Tibial artery (tissue), 4 donors: ENCODE measurements around the gene CCDC194.

Experiments used
- DNase-seq, 2 donors: peaks; one replicate each; pipeline ENCODE4 v3.0.0-alpha.2; 2019
- H3K27ac ChIP-seq, 2 donors: fragments of 200-600 bp; sonication (generic) in 1 of 2; 1 replicate in 1 of 2; 2 replicates in 1 of 2; pipeline ENCODE4 v1.5.1; 2018 to 2019; ENCODE audit warnings: mild to moderate bottlenecking in 1 of 2
- H3K27me3 ChIP-seq, 2 donors: fragments of 200-600 bp; sonication (generic) in 1 of 2; one replicate each; pipeline versions ENCODE4 v1.5.1 to v1.6.0; 2016 to 2019
- H3K36me3 ChIP-seq, 3 donors: fragments of 200-600 bp; sonication (generic) in 2 of 3; one replicate each; pipeline ENCODE4 v1.5.1; 2016 to 2019; ENCODE audit warnings: mild to moderate bottlenecking in 2 of 3
- H3K4me1 ChIP-seq, 4 donors: fragments of 200-600 bp; sonication (generic) in 2 of 4; 1 replicate in 3 of 4; 2 replicates in 1 of 4; pipeline ENCODE4 v1.5.1; 2016 to 2019
- H3K4me3 ChIP-seq, 2 donors: fragments of 200-600 bp; sonication (generic) in 1 of 2; 1 replicate in 1 of 2; 2 replicates in 1 of 2; pipeline ENCODE4 v1.5.1; 2018 to 2019; ENCODE audit warnings: mild to moderate bottlenecking in 2 of 2
- H3K9me3 ChIP-seq, 3 donors: fragments of 200-600 bp; sonication (generic) in 1 of 3; one replicate each; pipeline ENCODE4 v1.5.1; 2016 to 2019
- CTCF ChIP-seq, 2 experiments: fragments of 200-600 bp in 1 of 2; fragments of 450-650 bp in 1 of 2; IDR thresholded peaks; one replicate each; pipeline ENCODE4 v1.5.1; 2017 to 2019; ENCODE audit warnings: antibody characterized with exemption in 2 of 2, mild to moderate bottlenecking in 1 of 2, moderate library complexity in 1 of 2
- intact Hi-C: fragments of 100-400 bp; cut with DNase I; formaldehyde crosslinking; loops from one replicate; pipeline ENCODE4 v1.15.0; 2023; ENCODE audit warnings: low total_unique reads

Gene CCDC194

DNA sequence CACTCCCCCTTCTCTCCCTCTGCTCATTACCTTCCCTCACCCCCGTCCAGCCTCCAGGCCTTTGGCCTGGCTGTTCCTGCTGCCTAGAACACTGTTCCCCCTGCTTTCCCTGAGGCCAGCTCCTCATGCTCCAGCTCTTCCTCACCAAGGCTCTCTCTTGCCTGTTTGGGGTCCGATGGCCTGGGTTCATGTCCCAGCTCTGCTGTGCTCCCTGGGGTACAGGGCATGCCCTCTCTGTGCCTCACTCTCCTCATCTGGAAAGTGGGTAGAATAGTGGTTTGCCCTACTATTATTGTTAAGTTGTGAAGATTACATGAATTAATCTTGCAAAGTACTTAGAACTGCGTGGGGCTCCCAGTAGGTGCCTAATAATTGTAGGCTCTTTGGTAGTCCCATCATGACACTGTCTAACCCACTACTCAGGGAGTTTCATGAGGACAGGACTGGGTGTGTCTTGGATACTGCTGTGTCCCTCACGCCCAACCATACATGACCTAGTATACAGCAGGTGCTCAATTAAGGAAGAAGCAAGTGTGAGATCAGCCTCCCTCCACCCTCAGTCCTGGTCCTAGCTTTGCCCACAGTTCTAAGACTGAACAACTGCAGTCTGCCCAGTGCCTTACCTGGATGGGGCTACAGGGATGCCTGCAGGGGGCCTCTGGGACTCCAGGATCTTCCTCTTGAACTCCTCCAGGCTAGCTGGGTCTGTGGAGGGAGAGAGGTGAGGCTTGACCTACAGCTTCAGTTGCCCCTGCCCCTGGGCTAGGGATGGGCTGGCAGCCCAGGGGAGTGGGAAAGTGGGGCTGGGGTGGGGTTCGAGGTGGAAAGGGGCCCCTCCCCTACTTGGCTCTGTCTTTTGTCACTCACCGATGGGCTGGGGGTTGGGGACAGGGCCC, 33.8 kb downstream of the CCDC194 start:
- Histone ChIP-seq H3K4me1 (peaks cover 0 to 6% (median 0%) of the 10 kb centered on the region in 4 donors), H3K27me3 (no peaks in the 10 kb centered on the region), H3K36me3 (no peaks in the 10 kb centered on the region), H3K9me3 (no peaks in the 10 kb centered on the region), H3K27ac (no peak overlapping the region), H3K4me3 (no peak overlapping the region)
- no peak for TF ChIP-seq CTCF (IDR thresholded peaks at IDR 0.05)
- intact Hi-C loops = no loop called here
- no peak for DNase-seq

- Histone ChIP-seq H3K36me3 (no peaks in the 10 kb centered on the region), H3K27me3 (no peaks in the 10 kb centered on the region), H3K27ac (peak overlapping the region in 1 of 2 donors; percentile 49), H3K4me3 (no peak overlapping the region), H3K9me3 (no peaks in the 10 kb centered on the region), H3K4me1 (peaks cover 0 to 6% (median 0%) of the 10 kb centered on the region in 4 donors)
- peak; percentile 41 to 84 for DNase-seq
- intact Hi-C loops = no loop called here
- no peak for TF ChIP-seq CTCF (IDR thresholded peaks at IDR 0.05)
These were observed 35.6 kb downstream of the CCDC194 start for GRCh38 chr19:17358395-17358794.

GRCh38 chr19:17357724-17358123, 36.3 kb downstream of the CCDC194 start:
- TF ChIP-seq CTCF (IDR thresholded peaks at IDR 0.05) = no peak
- Histone ChIP-seq H3K27me3 (no peaks in the 10 kb centered on the region), H3K9me3 (no peaks in the 10 kb centered on the region), H3K4me3 (no peak overlapping the region), H3K36me3 (no peaks in the 10 kb centered on the region), H3K27ac (peak overlapping the region; percentile 16 to 49), H3K4me1 (peaks cover 0 to 10% (median 0%) of the 10 kb centered on the region in 4 donors)
- intact Hi-C loops = no loop called here
- no peak for DNase-seq

GRCh38 chr19:17357078-17357666, 36.8 kb downstream of the CCDC194 start:
- H3K27ac ChIP-seq = peak overlapping the region in 1 of 2 donors; percentile 49
- peaks cover 0 to 11% (median 0%) of the 10 kb centered on the region in 4 donors for H3K4me1 ChIP-seq
- peaks cover 0 to 2% of the 10 kb centered on the region in 2 donors for H3K27me3 ChIP-seq
- intact Hi-C loops = no loop called here
- DNase-seq = no peak
- H3K4me3 ChIP-seq = no peak overlapping the region
- no peak for TF ChIP-seq CTCF (IDR thresholded peaks at IDR 0.05)
- no peaks in the 10 kb centered on the region for H3K9me3 ChIP-seq
- no peaks in the 10 kb centered on the region for H3K36me3 ChIP-seq

GRCh38 chr19:17353386-17353785, 40.6 kb downstream of the CCDC194 start:
- Histone ChIP-seq H3K36me3 (no peaks in the 10 kb centered on the region), H3K4me3 (no peak overlapping the region), H3K27ac (no peak overlapping the region), H3K4me1 (peaks cover 0 to 20% (median 10%) of the 10 kb centered on the region in 4 donors), H3K27me3 (peaks cover 0 to 5% of the 10 kb centered on the region in 2 donors), H3K9me3 (no peaks in the 10 kb centered on the region)
- no peak for DNase-seq
- TF ChIP-seq CTCF (IDR thresholded peaks at IDR 0.05) = no peak
- intact Hi-C loops = no loop called here
